CD4-positive, alpha-beta T cell treated with Interleukin-4 for 1 hour (primary cell): ENCODE results near the gene EPB42.
A peak's percentile ranks its signal among the peaks of the same experiment; 100 is the strongest.
"Not testable (repeated sequence)": the region's sequence is repeated elsewhere in the genome, so short reads cannot be mapped to it uniquely, and the experiment has no call there.

Experiments used
- DNase-seq, 2 donors: peaks; one replicate each; pipeline ENCODE4 v3.0.0-alpha.2; 2020 to 2022

The EPB42 gene

DNA sequence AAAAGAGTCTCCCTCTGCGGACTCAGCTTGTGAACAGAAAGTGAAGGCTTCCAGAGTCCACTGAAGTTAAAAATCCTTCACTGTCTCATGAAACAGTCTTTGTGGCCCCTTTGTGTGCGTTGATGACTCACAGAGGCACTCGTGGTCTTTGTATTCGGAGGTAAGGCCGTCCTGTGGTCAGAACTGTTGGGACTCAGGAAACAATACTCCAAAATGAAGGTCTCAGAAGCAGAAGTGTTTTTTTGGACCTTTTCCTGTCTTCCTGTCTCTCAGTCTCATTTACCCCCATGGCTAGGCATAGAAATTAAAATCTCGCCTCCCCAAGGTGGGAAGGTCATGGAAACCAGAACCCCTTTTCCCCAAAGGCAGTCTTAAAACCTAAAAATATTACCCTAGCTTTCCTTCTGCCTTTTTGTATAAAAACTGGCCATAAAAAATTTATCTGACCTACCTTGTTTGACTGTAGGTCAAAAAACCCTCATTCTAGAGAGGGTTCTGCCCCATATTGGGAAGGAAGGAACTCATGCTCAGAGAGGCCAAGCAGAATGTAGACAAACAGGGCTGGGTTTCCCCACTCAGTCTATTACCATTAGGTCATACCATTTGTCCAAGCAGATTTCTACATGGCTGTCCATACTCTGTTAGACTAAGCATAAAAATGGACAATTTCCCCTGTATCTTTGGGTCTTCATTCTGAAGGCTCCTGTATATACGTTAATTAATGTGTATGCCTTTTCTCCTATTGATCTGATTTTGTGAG lies 19.1 kb upstream of the EPB42 start:
- DNase-seq, result no peak

- DNase-seq, result no peak
Observed at GRCh38 chr15:43238671-43239131, 17.9 kb upstream of the EPB42 start.

DNA sequence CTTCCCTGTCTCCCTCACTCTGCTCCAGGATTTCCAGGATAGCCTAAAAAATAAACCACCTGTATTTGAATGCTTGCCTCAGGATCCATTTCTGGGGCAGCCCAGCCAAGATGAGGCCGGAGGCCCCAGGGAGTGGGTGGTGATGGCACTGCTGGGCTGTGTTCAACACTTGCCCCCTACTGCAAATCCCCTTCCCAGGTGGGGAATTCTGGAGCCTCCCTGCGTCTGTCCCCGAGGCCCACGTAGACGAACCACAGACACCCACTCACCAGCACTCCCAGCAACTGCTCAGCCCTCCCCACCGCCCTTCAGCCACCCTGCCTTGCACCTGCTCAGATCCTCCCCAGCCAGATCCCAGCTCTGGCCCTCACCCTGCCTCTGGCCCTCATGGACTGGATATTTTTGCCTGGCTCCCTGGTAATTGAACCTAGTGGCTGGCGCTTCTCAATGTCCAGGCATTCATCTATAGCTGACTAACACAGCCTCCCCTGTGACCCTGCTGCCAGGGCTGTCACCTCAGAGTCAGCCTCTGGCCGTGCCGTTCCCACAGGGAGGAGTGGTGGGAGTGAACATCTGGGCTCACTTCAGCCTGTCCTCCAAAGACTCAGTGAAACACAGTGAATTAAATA lies 17.1 kb upstream of the EPB42 start:
- no peak for DNase-seq

DNA sequence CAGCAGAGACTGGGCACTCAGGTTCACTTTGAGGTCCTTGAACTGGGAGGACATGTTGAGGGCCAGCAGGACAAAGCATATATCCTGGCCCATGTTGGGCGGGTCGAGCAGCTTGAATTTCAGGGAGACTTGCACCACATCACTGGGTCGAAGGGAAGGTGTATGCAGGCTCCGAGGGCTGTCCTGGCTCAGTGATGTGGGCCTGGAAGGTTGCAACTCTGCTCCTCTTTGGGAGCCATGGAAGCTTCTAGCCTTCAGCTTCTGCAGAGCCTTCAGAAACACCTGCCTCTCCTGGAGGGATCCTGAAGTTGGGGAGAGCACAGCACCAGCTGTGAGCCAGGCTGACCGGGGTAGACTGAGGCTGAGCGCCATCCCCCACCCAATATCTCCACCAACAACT lies 14.7 kb upstream of the EPB42 start:
- no peak for DNase-seq

- no peak for DNase-seq
Observed at GRCh38 chr15:43232289-43232874, 11.6 kb upstream of the EPB42 start.

DNA sequence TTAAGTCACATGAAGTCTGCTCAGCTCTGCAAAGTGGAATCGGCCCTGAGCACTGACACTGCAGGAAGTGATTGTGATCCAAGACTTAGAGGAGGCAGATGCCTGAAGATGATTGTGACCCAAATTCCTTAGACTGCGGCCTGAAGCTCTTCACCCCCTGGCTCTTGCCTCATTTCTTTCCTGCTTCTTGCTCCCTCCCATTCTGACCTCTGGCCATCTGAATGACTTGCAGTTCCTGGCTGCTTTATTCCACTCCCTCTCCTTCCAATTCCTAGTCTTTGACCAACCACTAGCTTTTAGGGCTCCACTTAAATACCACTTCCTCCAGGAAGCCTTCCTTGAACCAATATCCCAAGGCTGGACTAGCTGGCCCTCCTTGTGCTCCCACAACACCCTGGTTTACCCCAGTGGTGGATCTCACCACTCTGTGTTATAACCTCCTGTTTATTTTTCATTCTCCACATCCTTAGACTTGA lies 9.9 kb upstream of the EPB42 start:
- DNase-seq, result no peak

- DNase-seq, result no peak
Observed at GRCh38 chr15:43229977-43230376, 9.2 kb upstream of the EPB42 start.

DNA sequence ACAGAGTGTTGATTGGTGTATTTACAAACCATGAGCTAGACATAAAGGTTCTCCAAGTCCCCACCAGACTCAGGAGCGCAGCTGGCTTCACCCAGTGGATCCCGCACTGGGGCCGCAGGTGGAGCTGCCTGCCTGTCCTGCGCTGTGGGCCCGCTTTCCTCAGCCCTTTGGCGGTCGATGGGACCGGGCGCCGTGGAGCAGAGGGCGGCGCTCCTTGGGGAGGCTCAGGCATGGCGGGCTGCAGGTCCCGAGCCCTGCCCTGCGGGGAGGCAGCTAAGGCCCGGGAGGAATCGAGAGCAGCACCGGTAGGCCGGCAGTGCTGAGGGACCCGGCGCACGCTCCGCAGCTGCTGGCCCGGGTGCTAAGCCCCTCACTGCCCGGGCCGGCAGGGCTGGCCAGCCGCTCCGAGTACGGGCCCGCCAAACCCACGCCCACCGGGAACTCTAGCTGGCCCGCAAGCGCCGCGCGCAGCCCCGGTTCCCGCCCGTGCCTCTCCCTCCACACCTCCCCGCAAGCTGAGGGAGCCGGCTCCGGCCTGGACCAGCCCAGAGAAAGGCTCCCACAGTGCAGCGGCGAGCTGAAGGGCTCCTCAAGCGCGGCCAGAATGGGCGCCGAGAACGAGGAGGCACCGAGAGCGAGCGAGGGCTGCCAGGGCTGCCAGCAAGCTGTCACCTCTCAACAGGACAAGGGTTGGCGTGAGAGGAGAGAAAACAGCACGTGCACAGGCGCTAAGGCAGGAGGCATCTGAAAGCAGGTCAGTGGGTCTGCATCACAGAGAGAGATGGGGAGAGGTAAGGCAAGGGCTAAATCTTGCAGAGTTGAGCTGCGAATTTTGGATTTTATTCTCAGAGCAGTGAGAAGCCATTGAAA lies 5.9 kb upstream of the EPB42 start:
- no peak for DNase-seq

DNA sequence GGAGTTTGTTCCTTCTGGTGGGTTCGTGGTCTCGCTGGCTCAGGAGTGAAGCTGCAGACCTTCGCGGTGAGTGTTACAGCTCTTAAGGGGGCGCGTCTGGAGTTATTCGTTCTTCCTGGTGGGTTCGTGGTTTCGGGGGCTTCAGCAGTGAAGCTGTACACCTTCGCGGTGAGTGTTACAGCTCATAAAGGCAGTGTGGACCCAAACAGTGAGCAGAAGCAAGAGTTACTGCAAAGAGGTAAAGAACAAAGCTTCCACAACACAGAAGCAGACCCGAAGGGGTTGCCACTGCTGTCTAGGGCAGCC lies 5.1 kb upstream of the EPB42 start:
- DNase-seq, result not testable (repeated sequence)

DNA sequence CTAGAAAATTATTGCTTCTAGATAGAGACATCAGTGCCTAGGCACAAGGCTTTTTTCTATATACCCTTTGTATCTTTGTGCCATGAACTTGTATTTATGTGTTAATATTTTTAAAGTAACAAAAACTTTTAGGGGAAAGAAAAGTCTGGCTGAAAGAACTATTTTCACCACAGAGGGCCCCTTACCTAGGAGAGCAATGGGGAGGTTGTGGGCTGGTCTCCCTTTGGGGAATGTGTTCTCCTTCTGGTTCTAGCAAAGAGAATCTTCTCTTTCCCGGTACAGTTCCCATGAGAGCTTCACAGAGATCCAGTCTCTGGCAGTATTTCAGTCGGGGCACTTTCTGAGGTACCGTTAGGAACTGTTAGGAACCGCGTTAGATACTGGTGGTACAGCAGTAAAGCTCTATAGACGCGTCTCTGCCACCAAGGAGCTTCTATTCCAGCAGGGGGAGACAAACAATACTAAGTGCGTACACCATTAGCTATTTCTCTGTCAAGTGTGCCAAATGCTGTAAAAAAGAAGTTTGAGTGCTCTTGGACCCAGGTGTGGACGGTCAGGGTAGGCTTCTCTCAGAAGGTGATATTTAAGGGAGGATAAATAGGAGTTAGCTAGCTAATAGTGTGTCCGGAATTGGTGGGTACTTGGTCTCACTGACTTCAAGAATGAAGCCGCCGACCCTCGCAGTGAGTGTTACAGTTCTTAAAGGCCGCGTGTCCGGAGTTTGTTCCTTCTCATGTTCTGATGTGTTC lies 4.6 kb upstream of the EPB42 start:
- peak; percentile 54 to 66 for DNase-seq

GRCh38 chr15:43221422-43221821 lies 604 bp upstream of the EPB42 start:
- no peak for DNase-seq

GRCh38 chr15:43219929-43220928 lies 589 bp downstream of the EPB42 start:
- no peak for DNase-seq

DNA sequence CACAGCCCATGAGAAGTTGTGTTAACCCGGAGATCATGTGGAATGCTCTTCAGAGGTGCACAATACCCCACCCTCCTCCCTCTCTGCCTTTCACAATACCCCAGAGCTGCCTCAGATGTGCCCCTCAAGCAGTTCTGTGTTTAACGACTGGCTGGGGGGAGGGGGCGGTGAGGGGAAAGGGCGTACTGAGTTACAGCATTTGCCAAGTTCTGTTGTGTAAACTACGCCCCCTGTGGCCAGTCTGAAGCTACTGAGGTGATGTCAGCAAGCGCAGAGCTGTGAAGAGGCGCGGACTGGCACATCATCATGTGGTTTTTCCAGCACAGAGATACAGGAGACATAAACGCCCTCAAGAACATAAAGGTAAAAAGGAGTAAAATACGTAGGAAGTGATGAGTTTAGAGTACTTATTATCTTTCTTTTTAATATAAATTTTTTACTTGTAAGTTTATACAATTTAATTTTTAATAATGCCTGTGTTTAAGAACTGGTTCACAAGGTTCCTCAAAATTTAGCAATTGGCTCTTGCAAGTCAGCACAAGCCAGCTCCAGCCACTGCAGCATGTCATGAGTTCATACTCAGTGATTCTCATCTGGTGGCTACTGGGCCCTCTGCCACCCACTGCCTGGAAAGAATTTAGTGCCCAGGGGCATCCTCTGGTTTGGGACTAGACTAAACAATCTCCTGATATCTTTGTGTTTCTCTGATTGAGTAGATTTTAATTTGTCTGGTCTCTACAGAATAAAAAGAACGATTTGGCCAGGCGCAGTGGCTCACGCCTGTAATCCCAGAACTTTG lies 1.7 kb downstream of the EPB42 start:
- no peak for DNase-seq

DNA sequence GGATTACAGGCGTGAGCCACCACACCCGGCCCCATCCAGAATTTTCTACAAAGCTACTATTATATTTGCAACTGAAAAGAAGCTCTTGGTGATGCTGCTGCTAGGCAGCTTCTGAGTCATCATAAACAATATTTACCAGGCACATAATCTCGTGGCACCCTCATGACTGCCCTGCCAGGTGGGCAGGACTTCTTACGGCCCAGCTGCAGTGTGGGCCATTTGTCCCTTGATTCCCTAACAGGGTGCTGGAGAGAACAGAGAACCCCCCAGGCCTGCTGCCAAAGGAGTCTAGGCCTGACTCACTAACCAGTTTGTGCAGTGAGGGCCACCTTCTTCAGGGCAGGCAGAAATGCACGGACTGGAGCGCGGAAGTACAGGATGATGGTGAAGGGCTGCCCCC lies 4.9 kb downstream of the EPB42 start:
- DNase-seq, result no peak

GRCh38 chr15:43214592-43215295 lies 6.1 kb downstream of the EPB42 start:
- DNase-seq, result no peak

DNA sequence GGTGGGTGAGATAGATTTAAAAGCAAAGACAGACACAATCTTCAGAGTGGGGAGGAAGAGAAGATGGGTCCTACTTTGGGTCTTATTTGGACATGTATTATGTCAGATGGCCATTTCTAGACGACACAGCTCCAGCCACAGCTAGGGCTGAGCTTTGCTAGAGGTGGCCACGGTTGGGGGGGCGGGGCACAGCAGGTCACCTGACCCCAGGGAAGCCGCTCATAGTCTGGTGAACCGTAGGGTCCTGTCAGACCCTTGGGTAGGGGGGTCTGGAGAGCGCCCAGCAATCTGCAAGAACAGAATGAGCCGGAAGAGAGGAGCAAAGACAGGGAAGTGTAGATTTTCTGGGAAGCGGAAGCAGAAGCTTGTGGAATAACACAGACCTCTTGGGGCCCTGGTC lies 6.6 kb downstream of the EPB42 start:
- DNase-seq, result no peak

GRCh38 chr15:43213466-43213865 lies 7.4 kb downstream of the EPB42 start:
- no peak for DNase-seq

DNA sequence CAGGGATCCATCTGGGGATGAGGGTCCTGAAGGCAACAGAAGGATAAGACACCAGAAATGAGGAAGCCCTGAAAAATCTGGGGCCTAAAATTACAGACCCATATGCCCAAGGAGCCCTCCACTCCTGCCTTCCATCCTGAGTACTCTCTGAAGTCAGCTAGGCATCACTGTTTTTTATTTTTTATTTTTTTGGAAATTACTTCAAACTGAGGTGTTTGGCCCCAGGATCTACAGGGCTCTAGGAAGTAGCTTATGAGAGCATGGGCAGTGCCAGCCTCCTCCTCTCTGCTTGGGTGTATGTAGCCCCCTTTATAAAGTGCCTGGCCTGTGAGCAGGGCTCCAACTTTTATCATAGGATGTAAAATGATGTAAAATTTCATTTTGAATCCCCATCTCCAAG lies 7.9 kb downstream of the EPB42 start:
- DNase-seq, result no peak

DNA sequence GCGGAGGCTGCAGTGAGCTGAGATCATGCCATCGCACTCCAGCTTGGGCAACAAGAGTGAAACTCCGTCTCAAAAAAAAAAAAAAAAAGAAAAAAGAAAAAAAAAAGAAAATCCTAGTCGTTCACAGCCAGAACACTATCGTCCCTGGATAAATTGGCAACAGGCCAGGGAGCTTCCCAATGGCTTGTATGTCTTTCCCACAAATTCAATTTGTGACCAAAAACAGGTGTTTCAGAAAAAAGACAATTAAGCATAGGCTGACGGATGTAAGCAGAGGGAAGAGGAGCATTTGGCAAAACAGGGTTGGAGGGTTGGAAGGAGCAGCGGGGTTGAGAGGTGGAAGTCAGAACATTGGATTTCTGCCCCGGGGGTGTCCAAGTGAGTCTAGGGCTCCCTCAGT lies 8.5 kb downstream of the EPB42 start:
- DNase-seq, result no peak

DNA sequence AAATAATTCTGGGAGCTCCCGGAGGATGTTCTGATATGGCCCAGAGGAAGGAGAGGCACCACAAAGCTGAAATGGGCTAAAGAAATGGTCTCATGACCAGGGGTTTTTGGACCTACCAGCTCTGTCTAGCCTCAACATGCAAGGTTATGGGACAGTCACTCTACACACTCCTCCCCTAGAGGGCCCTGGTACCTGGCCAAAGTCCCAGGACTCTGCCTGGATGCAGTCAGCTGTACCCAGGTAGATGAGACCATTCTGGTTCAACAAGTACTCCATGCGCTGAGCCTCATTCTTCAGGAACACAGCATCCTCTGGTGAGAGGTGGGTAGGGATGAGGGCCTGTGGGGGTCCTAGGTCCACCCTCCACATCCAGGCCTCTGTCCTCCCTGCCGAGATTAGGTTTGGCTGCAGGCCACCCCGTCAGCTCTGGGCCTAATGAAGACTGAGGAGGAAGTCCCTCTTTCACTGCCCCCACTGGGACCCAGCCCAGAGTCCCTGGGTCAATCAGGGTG lies 9.5 kb downstream of the EPB42 start:
- no peak for DNase-seq
